Skin epidermis (tissue), 12 donors: ENCODE measurements around the gene SAMD8.
"Not testable (repeated sequence)": the region's sequence is repeated elsewhere in the genome, so short reads cannot be mapped to it uniquely, and the experiment has no call there.

Experiments used
- H3K27ac ChIP-seq, 21 experiments: fragments of 200-600 bp; sonication (generic) in 11 of 21; one replicate each; pipeline ENCODE4 v1.5.0; 2020; ENCODE audit warnings: mild to moderate bottlenecking in 3 of 21, inconsistent platforms in 2 of 21, moderate library complexity in 2 of 21
- H3K4me3 ChIP-seq, 7 experiments: fragments of 200-600 bp; sonication (generic) in 2 of 7; one replicate each; pipeline ENCODE4 v1.5.0; 2020; ENCODE audit warnings: inconsistent platforms in 2 of 7, mild to moderate bottlenecking in 2 of 7, moderate library complexity in 1 of 7

The SAMD8 gene

DNA sequence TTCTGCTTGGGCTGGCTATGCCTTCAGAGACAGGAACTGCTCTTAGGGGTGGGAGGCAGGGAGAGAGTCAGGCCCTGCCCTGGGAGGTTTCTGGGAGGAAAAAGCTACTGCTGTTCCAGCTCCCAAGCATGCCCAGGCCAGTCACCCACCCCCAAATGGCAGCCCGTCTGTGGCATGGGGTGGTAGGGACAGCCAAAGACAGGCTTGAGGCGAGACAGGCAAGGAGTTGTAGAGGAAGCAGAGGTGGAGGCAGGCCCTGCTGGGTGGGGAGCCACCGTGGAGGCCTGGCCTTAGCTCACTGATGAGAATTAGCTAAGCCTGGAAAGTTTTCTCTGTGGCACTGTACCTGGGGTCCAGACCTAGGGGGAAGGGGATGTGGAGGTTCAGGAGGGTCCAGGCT, 6.6 kb upstream of the SAMD8 start:
- H3K27ac ChIP-seq = peak overlapping the region in 8 of 21 experiments; percentile 29 to 75 (median 48)

DNA sequence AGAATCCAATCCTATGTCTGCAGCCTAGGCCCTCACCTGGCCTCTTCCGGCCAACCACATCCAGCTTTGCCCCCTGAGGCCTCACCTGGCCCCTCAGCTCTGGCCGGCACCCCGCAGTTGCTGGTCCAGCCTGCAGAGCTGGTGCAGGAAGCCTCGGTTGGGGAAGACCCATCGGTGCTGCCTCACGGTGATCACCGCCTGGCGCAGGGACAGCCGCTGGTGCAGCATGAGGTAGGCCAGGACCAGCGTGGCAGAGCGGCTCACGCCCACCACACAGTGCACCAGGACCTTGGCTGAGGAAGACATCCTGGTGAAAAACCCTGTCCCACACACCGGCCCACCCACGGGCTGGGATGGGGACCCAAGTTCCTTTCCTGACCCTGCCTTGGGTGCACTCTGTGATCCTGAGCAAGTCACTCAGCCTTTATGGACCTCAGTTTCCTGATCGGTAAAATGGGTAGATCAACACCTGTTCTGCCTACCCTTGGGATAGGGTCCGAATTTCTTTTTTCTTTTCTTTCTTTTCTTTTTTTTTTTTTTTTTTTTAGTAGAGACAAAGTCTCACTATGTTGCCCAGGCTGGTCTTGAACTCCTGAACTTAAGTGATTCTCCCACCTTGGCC, 5.8 kb upstream of the SAMD8 start:
- H3K4me3 ChIP-seq = no peak overlapping the region
- H3K27ac ChIP-seq = peak overlapping the region in 8 of 21 experiments; percentile 29 to 75 (median 48)

More for the DNA sequence above, 6.6 kb upstream of the SAMD8 start:
- H3K4me3 ChIP-seq = no peak overlapping the region

DNA sequence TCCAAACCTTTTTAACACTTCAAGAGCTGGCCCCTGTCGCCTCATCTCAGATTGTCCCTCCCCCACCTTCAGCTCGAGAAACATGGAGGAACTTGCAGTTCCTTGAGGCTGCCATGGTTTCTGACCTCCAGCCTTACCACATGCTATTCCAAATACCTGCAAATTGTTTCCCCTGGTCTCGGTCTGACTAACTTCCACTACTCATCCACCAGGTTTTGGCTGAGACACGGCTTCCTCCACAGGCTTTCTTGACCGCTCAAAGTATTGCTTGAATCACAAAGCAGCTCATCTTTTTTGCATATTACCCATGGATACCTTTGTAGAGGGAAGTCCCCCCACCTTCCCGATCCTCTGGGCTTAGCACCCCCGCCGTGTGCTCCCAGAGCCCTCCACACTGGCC, 5.2 kb upstream of the SAMD8 start:
- no peak overlapping the region for H3K27ac ChIP-seq
- no peak overlapping the region for H3K4me3 ChIP-seq

DNA sequence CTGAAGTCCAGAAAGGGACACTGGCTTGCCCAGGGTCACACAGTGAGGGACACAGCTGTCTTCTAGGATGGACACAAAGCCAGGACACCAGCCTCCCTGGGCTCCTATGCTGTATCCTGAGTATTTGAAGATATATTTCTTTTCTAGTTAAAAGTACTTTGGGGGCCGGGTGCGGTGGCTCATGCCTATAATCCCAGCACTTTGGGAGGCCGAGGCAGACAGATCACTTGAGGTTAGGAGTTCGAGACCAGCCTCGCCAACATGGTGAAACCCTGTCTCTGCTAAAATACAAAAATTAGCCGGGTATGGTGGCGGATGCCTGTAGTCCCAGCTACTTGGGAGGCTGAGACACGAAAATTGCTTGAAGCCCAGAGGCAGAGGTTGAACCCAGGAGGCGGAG, 4.6 kb upstream of the SAMD8 start:
- not testable (repeated sequence) for H3K27ac ChIP-seq, H3K4me3 ChIP-seq

DNA sequence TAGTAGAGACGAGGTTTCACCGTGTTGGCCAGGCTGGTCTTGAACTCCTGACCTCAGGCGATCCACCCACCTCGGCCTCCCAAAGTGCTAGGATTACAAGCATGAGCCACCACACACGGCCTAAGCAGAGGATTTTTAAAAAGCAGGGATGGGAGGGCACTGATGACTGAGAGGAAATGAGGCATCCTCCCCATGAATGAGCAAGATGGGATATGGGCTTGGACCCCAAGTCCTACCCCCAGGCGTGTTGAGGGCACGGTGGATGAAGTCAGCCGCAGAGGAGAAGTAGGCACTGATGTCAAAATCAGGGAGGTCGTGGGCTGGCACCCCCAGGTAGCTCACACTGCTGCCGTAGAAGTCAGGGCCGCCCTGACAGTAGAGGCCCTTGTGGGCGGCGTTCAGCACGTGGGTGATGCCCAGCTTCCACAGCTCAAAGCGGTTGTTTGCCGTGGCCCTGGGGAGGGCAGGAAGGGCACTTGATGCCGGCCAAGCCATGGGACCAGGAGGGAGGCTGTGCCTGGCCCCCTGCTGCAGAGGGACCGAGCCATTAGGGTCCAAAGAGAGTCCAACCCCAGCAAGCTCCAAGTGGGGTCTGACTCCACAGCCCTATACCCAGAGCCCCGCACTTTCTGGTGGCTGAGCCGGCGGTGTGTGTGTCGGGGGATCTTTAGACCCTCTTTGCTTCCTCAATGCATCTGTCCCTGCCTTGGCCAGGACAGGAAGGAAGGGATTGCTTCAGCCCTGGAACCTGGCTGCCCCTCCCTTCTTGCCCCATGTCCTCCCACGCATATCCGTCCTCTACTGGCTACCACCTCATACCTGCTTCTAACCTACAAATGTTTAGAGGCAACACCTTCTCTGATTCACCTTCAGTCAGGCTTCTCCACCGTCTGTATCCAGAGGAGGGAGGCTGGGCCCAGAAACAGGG, 3.4 kb upstream of the SAMD8 start:
- peak overlapping the region in 9 of 21 experiments; percentile 35 to 75 (median 57) for H3K27ac ChIP-seq
- no peak overlapping the region for H3K4me3 ChIP-seq

DNA sequence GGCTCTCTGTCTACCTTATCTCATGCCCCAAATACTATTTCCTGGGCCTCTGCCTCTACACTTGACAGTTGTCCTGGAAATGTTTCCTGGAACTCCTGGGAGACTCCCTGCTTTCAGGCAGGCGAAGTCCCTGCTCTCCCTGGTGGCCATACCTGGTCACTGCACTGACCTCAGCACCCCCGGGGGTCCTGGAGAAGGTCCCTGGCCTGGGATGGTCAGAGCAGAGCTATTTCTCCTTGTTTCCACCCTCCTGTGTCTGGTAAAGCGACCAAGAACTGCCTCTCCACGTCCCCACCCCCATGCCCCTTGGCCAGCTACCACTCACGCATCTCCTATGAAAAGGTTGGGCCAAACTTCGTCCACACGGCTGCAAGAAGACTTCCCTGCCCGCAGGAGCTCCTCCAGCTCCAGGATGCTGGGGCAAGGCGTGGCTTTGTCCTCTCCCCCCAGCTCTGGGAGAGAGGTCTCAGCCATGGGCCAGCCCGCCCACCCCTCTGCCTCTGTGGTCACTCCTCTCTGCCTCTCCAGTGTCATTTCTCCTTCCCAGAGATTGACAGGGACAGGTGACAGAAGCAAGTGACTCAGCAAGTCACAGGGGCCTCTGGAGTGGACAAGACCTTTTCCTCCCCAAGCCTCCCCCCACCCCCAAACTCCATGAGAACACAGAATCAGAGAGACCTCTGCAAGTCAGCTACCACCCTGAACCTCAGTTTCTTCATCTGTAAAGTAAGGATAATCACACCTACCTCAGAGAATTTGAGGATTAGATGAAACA, 2.6 kb upstream of the SAMD8 start:
- Histone ChIP-seq H3K27ac (peak overlapping the region in 9 of 21 experiments; percentile 35 to 75 (median 57)), H3K4me3 (no peak overlapping the region)

DNA sequence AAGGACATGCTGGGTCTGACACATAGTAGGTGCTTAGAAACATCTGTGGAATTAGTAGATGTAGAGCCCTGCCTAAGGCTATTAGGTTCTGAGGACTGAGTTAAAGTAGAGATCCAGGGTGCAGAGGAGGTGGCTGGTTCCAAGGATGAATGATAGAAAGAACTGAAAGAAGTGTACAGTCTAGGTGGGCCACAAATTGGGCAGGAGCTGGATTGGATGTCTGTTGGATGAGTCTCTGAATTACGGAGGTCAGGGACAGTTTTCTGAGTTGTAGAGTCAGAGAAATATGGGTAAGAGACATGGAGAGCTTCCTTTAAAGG, 2.0 kb upstream of the SAMD8 start:
- peak overlapping the region in 3 of 21 experiments; percentile 13 to 75 (median 57) for H3K27ac ChIP-seq

DNA sequence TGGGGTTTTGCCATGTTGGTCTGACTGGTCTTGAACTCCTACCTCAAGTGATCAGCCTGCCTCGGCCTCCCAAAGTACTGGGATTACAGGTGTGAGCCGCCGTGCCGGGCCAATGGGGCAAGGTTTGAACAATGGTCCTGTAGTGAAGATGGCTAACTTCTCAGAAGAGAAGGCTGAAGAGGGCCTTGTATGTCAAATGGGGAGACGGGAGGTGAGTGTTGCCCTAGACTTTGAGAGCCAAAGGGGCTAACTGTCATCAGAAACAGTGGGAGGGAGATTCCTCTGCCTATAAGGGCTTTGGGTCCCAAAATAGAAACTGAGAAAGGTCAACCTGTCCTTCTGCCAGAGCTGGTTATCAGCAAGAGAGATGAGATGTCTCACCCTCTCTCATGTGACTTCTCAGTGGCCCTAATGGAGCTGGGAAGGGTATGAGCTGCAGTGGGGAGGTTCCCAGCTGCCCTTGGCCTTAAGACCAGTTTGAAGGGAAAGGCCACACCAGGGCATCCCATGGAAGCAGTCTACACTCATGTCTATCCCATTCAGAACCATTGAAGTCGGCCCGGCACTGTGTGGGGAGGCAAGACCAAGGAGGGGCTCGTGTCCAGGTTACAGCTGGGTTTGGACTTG, 1.3 kb upstream of the SAMD8 start:
- Histone ChIP-seq H3K27ac (peak overlapping the region in 15 of 21 experiments; percentile 90 to 98 (median 95)), H3K4me3 (peak overlapping the region in 1 of 7 experiments; percentile 80)

More for the DNA sequence above, 2.0 kb upstream of the SAMD8 start:
- H3K4me3 ChIP-seq = no peak overlapping the region

DNA sequence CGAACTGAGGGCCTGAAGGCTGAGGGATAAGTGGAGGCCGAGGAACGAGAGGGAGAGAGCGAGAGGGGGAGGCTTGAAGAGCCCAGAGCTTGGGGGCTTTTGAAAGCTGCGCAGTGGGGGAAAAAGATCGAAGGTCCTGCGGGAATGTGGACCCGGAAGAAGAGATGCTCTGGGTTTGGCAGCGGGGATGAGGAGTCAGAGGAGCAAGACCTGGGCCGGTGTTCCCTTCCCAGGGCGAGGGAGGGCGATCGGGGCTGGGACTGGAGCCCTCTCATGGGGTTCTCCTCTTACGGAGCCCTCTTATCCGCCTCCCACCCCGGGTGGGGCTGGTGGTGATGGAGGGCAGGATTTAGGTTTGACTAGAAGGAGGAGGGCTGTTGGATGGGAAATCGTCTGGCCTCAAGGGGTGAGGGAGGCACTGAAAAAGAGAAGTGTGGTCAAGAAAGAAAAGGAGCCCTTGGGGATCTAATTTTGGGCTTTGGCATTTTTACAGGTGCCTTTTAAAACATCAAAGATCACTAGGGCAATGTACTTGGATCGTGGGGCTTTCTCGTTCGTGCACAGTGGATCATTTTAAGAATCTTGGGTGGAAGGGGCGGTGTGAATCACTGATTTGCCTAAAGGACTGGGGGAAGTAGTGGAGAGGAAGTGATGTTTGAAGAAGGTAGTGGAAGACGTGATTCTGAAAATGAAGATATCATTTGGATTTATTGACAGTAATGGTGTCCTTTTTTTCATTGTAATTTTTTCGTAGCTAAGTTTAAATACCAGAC, 637 bp downstream of the SAMD8 start:
- Histone ChIP-seq H3K27ac (peak overlapping the region; percentile 80 to 98 (median 95)), H3K4me3 (peak overlapping the region; percentile 68 to 89 (median 80))

DNA sequence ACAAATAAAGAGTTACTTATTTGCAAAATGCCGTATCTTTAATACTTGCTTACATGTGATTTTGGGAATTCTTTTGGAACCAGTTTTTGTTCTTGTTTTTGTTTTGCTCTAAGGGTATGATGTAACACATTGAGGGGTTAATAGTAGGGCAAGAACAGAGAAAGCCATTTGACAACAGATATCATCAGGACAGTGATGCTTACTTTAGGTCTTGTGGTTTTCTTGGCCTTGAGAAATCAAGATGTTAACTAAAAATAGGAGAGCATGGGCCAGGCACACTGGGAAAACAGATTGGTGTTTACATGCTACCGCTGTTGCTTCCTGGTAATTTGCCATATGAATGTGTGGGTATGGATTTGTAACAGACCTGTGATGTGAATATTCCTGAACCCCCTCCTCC, 3.7 kb downstream of the SAMD8 start:
- H3K27ac ChIP-seq = peak overlapping the region in 1 of 21 experiments; percentile 21
- H3K4me3 ChIP-seq = no peak overlapping the region

DNA sequence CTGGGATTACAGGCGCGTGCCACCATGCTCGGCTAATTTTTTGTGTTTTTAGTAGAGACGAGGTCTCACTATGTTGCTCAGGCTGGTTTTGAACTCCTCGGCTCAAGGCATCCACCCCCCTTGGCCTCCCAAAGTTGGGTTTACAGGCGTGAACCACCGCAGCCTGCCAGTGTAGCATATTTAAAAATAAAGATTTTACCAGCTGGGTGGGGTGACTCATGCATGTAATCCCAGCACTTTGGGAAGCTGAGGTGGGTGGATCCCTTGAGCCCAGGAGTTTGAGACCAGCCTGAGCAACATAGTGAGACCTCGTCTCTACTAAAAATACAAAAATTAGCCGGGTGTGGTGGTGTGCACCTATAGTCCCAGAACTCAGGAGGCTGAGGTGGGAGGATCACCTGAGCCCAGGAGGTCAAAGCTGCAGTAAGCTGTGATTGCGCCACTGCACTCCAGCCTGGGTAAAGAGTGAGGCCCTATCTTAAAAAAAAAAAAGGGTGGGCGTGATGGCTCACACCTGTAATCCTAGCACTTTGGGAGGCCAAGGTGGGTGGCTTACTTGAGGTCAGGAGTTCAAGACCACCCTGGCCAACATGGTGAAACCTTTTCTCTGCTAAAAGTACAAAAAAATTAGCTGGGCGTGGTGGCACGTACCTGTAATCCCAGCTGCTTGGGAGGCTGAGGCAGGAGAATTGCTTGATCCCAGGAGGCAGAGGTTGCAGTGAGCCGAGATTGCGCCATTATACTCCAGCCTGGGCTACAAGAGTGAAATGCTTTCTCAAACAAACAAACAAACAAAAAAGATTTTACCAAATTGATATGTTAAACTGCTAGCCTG, 5.7 kb downstream of the SAMD8 start:
- H3K27ac ChIP-seq, H3K4me3 ChIP-seq: not testable (repeated sequence)

DNA sequence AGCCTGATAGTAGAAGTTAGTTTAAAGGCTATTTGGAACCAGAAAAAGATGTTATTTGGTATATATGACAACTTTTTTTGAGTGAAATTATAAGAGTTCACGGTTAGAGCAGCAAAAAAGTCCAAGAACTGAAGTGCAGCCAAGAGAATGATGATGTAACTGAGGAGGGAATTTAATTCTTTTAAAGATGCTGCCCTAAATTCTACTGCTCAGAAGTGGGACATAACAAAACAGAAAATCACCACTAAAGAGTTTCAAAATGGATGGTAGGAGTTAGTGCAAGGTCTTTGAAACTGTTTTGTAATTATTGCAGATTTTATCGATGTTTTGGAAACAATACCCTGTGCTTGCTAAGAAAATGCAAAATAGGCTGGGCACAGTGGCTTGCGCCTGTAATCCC, 6.5 kb downstream of the SAMD8 start:
- H3K4me3 ChIP-seq = no peak overlapping the region
- H3K27ac ChIP-seq = no peak overlapping the region

DNA sequence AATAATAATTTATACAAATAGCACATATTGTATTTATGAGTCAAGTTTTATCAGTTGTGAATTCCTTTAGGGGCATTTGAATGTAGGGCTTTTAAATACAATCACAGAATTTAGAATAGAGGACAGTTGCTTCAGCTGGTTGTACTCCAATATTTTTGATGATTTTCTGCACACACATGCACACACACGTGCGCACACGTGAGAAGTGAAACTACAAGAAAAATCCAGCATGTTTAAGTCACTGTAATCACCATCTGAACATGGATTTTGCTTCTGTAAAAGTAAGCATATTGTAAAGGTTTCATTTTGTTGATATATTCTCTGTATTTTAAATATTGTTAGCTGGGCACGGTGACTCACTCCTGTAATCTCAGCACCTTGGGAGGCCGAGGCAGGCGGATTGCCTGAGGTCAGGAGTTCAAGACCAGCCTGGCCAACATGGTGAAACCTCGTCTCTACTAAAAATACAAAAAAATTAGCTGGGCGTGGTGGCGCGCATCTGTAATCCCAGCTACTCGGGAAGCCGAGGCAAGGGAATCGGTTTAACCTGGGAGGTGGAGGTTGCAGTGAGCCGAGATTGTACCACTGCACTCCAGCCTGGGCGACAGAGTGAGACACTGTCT, 8.1 kb downstream of the SAMD8 start:
- not testable (repeated sequence) for H3K4me3 ChIP-seq, H3K27ac ChIP-seq

DNA sequence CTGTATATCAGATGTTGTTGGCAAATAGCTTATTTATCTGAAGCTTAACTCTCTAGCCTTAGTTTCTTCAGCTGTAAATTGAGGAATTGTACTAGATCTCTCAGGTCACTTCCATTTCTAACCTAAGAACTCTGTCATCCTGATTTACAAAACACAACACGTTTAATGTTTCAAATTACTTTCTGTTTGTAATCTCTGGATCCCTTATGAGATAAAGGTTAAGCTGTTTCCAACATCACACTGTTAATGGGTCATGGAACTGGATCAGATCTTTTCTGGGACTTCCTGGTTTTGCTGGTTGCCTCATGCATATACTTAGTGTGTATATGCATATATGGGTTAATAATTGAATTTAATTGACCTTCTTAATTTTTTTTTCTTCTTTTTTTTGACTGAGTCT, 9.9 kb downstream of the SAMD8 start:
- peak overlapping the region in 1 of 21 experiments; percentile 6 for H3K27ac ChIP-seq
- no peak overlapping the region for H3K4me3 ChIP-seq

DNA sequence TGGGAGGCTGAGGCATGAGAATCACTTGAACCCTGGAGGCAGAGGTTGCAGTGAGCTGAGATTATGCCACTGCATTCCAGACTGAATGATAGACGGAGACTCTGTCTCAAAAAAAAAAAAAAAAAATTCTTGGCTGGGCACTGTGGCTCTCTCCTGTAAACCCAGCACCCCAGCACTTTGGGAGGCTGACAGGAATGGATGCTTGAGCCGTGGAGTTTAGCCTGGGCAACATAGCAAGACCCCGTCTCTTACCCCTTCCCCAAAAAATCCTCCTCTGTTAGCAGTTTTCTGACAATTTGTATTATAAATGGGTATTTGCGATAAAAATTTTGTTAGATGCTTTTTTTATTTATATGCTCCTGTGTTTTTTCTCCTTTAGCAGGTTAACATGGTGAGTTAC, 11.0 kb downstream of the SAMD8 start:
- no peak overlapping the region for H3K4me3 ChIP-seq
- no peak overlapping the region for H3K27ac ChIP-seq

DNA sequence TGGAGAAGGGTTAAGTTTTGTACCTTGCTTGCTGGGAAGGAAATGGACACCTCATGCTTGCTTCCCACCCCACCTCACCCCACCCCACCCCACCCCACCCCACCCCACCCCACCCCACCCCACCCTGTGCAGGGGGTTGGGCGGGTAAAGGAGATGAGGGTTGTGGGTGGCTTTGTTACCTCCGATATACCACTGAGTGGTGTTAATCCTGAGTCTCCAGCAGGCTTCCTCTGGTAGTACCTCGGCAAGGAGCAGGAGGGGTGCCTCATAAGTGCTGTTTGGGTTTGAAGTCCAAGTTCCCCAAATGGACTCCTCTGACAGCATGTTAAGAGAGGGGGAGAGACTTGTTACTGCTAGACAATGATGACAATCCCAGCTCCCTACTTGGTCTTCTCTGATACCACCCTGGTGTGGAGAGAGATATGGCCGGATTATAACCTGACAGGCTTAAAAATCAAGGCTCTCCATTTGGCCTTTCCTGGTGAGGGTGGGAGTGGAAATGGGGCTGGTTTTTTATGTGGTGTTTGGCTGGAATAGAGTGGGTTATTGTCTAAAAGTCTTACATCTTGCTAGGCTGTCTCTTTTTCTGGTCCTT, 11.7 kb downstream of the SAMD8 start:
- peak overlapping the region in 1 of 21 experiments; percentile 19 for H3K27ac ChIP-seq
- no peak overlapping the region for H3K4me3 ChIP-seq

DNA sequence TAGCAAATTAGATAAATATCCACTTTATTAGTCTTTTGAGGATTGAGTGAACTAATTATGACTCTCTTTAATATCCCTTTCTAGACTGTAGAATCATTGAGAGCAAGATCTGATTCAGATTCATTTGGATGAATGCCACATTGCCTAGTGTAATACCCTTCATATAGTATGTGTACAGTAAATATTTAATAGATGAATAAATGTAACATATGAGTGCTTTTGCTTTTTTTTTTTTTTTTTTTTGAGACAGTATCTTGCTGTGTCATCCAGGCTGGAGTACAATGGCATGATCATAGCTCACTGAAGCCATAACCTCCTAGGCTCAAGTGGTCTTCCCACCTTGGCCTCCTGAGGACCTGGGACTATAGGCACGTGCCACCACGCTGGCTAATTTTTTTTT, 14.8 kb downstream of the SAMD8 start:
- no peak overlapping the region for H3K27ac ChIP-seq
- no peak overlapping the region for H3K4me3 ChIP-seq
